GM18526 (cell line): Measurements from ENCODE around the gene TEX10.

Experiments used
- POLR2A ChIP-seq: IDR thresholded peaks from 3 replicates; pipeline ENCODE4 v1.6.1; 2011; ENCODE audit not compliant: insufficient read length; ENCODE audit errors: extremely low read depth

Gene TEX10

DNA sequence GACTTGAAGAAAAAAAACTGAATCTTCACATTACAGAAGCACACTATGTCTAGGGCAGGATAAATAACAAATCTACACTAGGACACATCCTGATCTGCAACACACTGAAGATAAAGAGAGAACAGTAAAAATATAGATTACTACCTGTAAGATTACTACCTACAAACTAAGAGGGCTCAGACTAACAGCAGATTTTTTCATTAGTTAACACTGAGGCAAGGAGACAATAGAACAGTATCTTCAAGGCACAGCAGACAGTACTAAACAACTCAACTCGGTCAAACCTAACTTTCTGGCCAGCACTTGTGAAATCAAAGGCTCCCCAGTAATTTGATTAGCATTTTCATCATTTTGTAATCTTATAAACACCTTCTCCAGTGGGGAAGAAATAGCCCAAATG, 46.5 kb downstream of the TEX10 start:
- no peak for TF ChIP-seq POLR2A

DNA sequence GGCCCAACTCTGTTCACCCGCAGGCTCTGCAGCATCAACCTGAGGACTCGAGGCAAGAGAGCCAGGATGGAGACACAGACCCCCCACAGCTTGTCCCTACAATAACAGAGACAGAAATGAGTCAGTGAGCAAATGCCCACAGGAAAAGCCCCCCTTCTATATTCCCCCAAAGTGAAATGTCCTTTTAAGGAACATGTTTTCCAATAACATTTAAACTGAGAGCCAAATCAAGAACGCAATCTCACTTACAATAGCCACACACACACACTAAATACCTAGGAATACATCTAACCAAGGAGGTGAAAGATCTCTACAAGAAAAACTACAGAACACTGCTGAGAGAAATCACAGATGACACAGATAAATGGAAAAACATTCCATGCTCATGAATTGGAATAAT, 49.0 kb downstream of the TEX10 start:
- no peak for TF ChIP-seq POLR2A

DNA sequence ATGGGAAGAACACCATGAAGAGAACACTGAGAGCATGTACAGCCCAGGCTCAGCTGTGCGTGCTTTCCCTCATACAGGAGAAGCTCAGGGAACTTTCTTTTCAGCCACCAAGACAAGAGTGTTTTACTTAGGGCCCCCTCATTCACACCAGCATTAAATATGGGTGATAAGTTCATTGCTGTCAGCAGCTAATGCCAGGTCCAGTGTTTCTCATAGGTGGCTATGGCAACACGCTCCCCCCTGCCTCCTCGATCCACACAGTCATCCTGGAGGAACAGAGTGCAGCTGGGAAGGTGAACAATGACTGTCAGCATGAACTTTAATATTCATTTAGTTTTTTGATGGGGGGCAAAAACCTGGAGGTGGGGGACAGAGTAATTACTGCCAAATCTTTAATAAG, 54.4 kb downstream of the TEX10 start:
- TF ChIP-seq POLR2A: no peak

- TF ChIP-seq POLR2A: no peak
Observed at GRCh38 chr9:100296407-100296806, 56.3 kb downstream of the TEX10 start.

- TF ChIP-seq POLR2A: no peak
Observed at GRCh38 chr9:100295240-100295639, 57.5 kb downstream of the TEX10 start.

DNA sequence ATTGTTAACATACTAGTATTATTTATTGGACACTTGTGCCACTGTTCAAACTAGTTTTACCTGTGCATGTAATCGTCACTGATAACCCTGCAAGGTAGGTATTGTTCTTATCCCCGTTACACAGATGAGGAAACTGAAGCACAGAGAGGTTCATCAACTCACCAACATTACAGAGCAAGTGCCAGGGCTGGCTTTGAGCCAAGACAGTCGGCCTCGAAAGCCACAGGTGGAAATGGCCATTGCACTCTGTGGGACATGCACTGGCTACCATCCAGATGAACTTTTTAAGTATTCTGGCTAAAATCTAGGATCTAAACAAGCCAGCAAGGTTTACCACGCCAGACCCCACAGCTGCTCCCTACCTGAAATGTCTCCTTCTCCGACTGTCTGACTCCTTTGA, 57.9 kb downstream of the TEX10 start:
- no peak for TF ChIP-seq POLR2A

DNA sequence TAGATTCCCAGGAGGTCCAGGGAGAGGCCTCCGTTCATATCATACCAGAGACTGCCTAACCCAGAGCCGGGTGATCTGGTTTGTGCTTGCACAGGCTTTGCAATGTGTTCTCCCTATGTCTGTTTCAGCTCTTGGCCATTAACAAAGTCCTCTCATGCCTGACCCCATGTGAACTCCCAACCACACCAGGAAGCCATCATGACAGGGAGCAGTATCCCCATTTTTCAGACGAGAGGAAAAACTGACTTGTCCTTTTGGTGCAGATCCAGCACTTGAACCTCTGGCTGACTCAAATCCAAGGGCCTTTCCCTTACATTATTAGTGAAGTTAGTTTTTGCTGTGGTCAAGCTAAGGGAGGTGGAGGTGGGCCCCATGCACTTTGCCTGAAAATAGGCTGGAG, 58.4 kb downstream of the TEX10 start:
- no peak for TF ChIP-seq POLR2A

GRCh38 chr9:100292414-100292813, 60.3 kb downstream of the TEX10 start:
- no peak for TF ChIP-seq POLR2A

GRCh38 chr9:100290714-100291113, 62.0 kb downstream of the TEX10 start:
- no peak for TF ChIP-seq POLR2A

GRCh38 chr9:100287186-100287585, 65.6 kb downstream of the TEX10 start:
- no peak for TF ChIP-seq POLR2A

- TF ChIP-seq POLR2A: no peak
Observed at GRCh38 chr9:100286257-100286656, 66.5 kb downstream of the TEX10 start.

DNA sequence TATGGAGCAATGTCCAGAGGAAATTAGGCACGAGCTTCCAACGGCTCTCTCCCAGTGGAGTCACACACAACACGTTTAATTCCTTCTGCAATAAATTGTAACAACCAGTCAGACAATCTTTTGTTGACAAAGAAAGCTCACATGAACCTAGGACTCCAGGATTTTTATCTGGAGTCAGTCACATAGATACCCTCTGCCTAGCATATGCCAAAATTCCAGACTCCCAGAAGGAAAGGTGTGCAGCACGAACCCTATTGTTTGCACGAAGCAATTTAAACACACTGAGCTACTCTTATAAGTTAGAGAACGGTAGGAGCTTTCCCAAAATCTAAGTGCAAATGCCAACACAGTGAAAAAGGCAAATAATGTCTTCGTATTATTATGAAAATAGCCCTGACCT, 67.1 kb downstream of the TEX10 start:
- no peak for TF ChIP-seq POLR2A

GRCh38 chr9:100285080-100285479, 67.7 kb downstream of the TEX10 start:
- no peak for TF ChIP-seq POLR2A

GRCh38 chr9:100284247-100284646, 68.5 kb downstream of the TEX10 start:
- TF ChIP-seq POLR2A: no peak

GRCh38 chr9:100282388-100282719, 70.4 kb downstream of the TEX10 start:
- TF ChIP-seq POLR2A: no peak

GRCh38 chr9:100281676-100282387, 70.9 kb downstream of the TEX10 start:
- no peak for TF ChIP-seq POLR2A

- TF ChIP-seq POLR2A: no peak
Observed at GRCh38 chr9:100281066-100281465, 71.7 kb downstream of the TEX10 start.
